Natural killer cell (primary cell): Measurements from ENCODE around the gene PRR5L. TPM values are rescaled to one million over a fixed set of nuclear protein-coding genes. Genes with fewer than 3 reads are reported as not detected.

Experiments
- ATAC-seq, 3 donors: fragments of 150-1000 bp in 2 of 3; fragments of 200-7000 bp in 1 of 3; cut with Tn5 transposase; 1 replicate in 1 of 3; 2 replicates in 2 of 3; pipeline ENCODE4 v1.10.0; 2021; ENCODE audit warnings: mild to moderate bottlenecking in 2 of 3, moderate library complexity in 2 of 3
- DNase-seq, 2 donors: peaks; one replicate each; pipeline versions ENCODE4 v3.0.0 to v3.0.0-alpha.2; 2013 to 2021; ENCODE audit warnings: mixed read lengths in 1 of 2
- H3K27ac ChIP-seq: one replicate; pipeline ENCODE4 v1.5.1; 2013; ENCODE audit warnings: mild to moderate bottlenecking, low read length
- H3K27me3 ChIP-seq: one replicate; pipeline ENCODE4 v1.6.1; 2013; ENCODE audit warnings: low read length; ENCODE audit not compliant: control insufficient read depth, insufficient read depth
- H3K36me3 ChIP-seq: one replicate; pipeline ENCODE4 v1.6.1; 2013; ENCODE audit warnings: low read length; ENCODE audit not compliant: control insufficient read depth, insufficient read depth
- H3K4me1 ChIP-seq: one replicate; pipeline ENCODE4 v1.6.1; 2013; ENCODE audit warnings: low read length; ENCODE audit not compliant: control insufficient read depth, insufficient read depth
- H3K4me3 ChIP-seq: one replicate; pipeline ENCODE4 v1.5.1; 2013; ENCODE audit warnings: low read length
- H3K9me3 ChIP-seq: one replicate; pipeline ENCODE4 v1.6.1; 2013; ENCODE audit warnings: low read length; ENCODE audit not compliant: control insufficient read depth, insufficient read depth
- H3K27ac Mint-ChIP-seq, 2 donors: one replicate each; pipeline ENCODE4 v1.8.0; 2022; ENCODE audit warnings: mild to moderate bottlenecking in 2 of 2, mixed read lengths in 2 of 2, moderate library complexity in 1 of 2
- H3K27me3 Mint-ChIP-seq, 2 donors: one replicate each; pipeline ENCODE4 v1.8.0; 2022; ENCODE audit warnings: low read depth in 2 of 2, mixed read lengths in 2 of 2
- H3K36me3 Mint-ChIP-seq: one replicate; pipeline ENCODE4 v1.8.0; 2022; ENCODE audit warnings: mixed read lengths
- H3K4me1 Mint-ChIP-seq, 2 donors: one replicate each; pipeline ENCODE4 v1.8.0; 2022; ENCODE audit warnings: mixed read lengths in 2 of 2
- H3K4me3 Mint-ChIP-seq: one replicate; pipeline ENCODE4 v1.8.0; 2022; ENCODE audit warnings: mild to moderate bottlenecking, moderate library complexity, mixed read lengths
- H3K9me3 Mint-ChIP-seq, 2 donors: one replicate each; pipeline ENCODE4 v1.8.0; 2022; ENCODE audit warnings: mixed read lengths in 2 of 2
- CTCF ChIP-seq: fragments of 200-600 bp; IDR thresholded peaks from one replicate; pipeline ENCODE4 v1.8.0; 2022; ENCODE audit warnings: antibody characterized with exemption
- WGBS: methylation state at CpG from one replicate; pipeline ENCODE4 v1.1.7; 2013; ENCODE audit warnings: missing lambda C conversion rate; ENCODE audit not compliant: insufficient coverage; 5-methylcytosine and 5-hydroxymethylcytosine counted together
- intact Hi-C: fragments of 100-400 bp; cut with micrococcal nuclease; formaldehyde crosslinking; loops from one replicate; pipeline ENCODE4 v1.14.2; 2022
- total RNA-seq, 4 donors: library from RNA; stranded (reverse); fragments of 120-200 nt in 1 of 4; gene quantifications; one replicate each; pipeline versions ENCODE4 v1.2.3 to v1.2.4, GENCODE V29; 2013 to 2022

The PRR5L gene
- total RNA-seq, 3 donors from 2014 or later (not counting 1 experiment from before 2014, with no cell fraction given) = 128 to 367 (median 303) TPM

DNA sequence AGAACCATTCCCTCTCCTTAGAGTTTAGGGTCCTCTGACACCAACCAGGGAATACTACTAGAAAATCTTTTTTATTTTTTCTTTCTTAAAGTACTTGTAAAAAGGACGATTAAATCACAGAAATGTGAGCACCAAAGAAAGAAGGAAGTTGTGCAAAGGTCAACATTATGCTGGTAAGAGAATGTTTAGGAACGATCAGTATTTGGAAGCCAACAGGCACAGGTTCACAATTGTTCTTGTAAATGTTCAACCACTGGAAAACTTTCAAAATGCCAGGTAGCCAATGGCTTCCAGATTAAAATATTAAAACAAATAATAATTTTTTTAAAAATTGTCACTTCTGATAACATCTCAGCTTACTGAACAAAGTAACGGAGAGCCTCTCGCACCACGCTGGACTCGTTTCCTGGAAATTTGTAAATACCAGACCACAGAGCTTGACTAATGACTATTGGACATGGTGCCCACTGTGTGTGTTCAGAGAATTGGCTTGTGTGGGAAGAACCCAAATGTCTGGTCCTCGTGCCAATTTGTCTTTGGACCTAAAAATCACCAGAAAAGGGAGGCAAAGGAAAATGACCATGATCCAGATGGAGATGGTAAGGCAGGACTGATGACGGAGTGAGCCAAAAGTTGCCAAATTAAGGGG is 27.6 kb upstream of the PRR5L start:
- Mint-ChIP-seq H3K9me3 (no peaks in the 10 kb centered on the region), H3K27ac (no peak overlapping the region), H3K27me3 (peaks cover 2 to 3% of the 10 kb centered on the region in 2 donors), H3K36me3 (peaks cover 11% of the 10 kb centered on the region), H3K4me3 (no peak overlapping the region), H3K4me1 (no peaks in the 10 kb centered on the region)
- intact Hi-C loops = no loop called here
- no peak overlapping the region for H3K4me3 ChIP-seq
- H3K36me3 ChIP-seq = peaks cover 25% of the 10 kb centered on the region
- ATAC-seq (no peak), DNase-seq (no peak)
- H3K27me3 ChIP-seq = no peaks in the 10 kb centered on the region
- H3K4me1 ChIP-seq = no peaks in the 10 kb centered on the region
- no peaks in the 10 kb centered on the region for H3K9me3 ChIP-seq
- no peak for TF ChIP-seq CTCF
- no peak overlapping the region for H3K27ac ChIP-seq
- 54% methylated on average over 8 of the region's 8 CpGs for WGBS

GRCh38 chr11:36270701-36271100 is 25.4 kb upstream of the PRR5L start:
- no peaks in the 10 kb centered on the region for H3K27me3 ChIP-seq
- Mint-ChIP-seq H3K36me3 (peaks cover 11% of the 10 kb centered on the region), H3K9me3 (no peaks in the 10 kb centered on the region), H3K27me3 (no peaks in the 10 kb centered on the region), H3K27ac (no peak overlapping the region), H3K4me3 (no peak overlapping the region), H3K4me1 (no peaks in the 10 kb centered on the region)
- TF ChIP-seq CTCF = no peak
- H3K36me3 ChIP-seq = peaks cover 40% of the 10 kb centered on the region
- no peak for ATAC-seq
- no peak for DNase-seq
- intact Hi-C loops = no loop called here
- 98% methylated on average over 9 of the region's 9 CpGs for WGBS
- H3K9me3 ChIP-seq = no peaks in the 10 kb centered on the region
- H3K4me3 ChIP-seq = no peak overlapping the region
- H3K27ac ChIP-seq = no peak overlapping the region
- no peaks in the 10 kb centered on the region for H3K4me1 ChIP-seq

- peaks cover 12% of the 10 kb centered on the region for H3K36me3 Mint-ChIP-seq
- no peaks in the 10 kb centered on the region for H3K9me3 Mint-ChIP-seq
- Histone ChIP-seq H3K36me3 (peaks cover 50% of the 10 kb centered on the region), H3K4me3 (no peak overlapping the region), H3K4me1 (no peaks in the 10 kb centered on the region), H3K27ac (no peak overlapping the region), H3K27me3 (no peaks in the 10 kb centered on the region), H3K9me3 (no peaks in the 10 kb centered on the region)
- TF ChIP-seq CTCF = no peak
- no peak overlapping the region for H3K4me3 Mint-ChIP-seq
- WGBS = 84% methylated on average over 5 of the region's 5 CpGs
- no peak for DNase-seq
- intact Hi-C loops = no loop called here
- no peak overlapping the region for H3K27ac Mint-ChIP-seq
- no peaks in the 10 kb centered on the region for H3K4me1 Mint-ChIP-seq
- ATAC-seq = no peak
- H3K27me3 Mint-ChIP-seq = no peaks in the 10 kb centered on the region
These were observed 24.2 kb upstream of the PRR5L start for GRCh38 chr11:36271794-36272407.
